Panc1 (cell line): ENCODE results near the gene RAPSN. TPM values are rescaled to one million over a fixed set of nuclear protein-coding genes. Genes with fewer than 3 reads are reported as not detected.

Experiments used
- ATAC-seq: fragments of 200-7000 bp; cut with Tn5 transposase; 2 replicates; pipeline ENCODE4 v1.9.1; 2020; ENCODE audit warnings: mild to moderate bottlenecking, moderate library complexity
- BruUV-seq: library from RNA; stranded (reverse); fragments of 400-500 nt; replicated peaks from 2 replicates; lab custom pipeline; 2021; lab: Mats Ljungman, UMichigan
- CTCF ChIA-PET: fragments of 300-600 bp; sonication (Branson Sonifier 250); formaldehyde crosslinking; loops from one replicate; lab custom pipeline; 2022; ENCODE audit warnings: antibody characterized with exemption; lab: Charles Lee
- POLR2A ChIA-PET: fragments of 300-600 bp; sonication (Branson Sonifier 250); formaldehyde crosslinking; loops from one replicate; lab custom pipeline; 2022; ENCODE audit warnings: antibody characterized with exemption; lab: Charles Lee
- DNase-seq: peaks from one replicate; pipeline ENCODE4 v3.0.0-alpha.2; 2010; ENCODE audit warnings: low read depth, low spot score
- H3K27ac ChIP-seq: 2 replicates; pipeline ENCODE4 v1.5.1; 2011; ENCODE audit warnings: mild to moderate bottlenecking, low read length, inconsistent platforms
- H3K27me3 ChIP-seq: fragments of 200-500 bp; sonication (Bioruptor generic); 2 replicates; pipeline ENCODE4 v1.6.0; 2014; ENCODE audit warnings: low read length, inconsistent platforms; ENCODE audit not compliant: control insufficient read depth, insufficient read depth
- H3K36me3 ChIP-seq: fragments of 200-500 bp; sonication (Bioruptor generic); 2 replicates; pipeline ENCODE4 v1.5.1; 2014; ENCODE audit warnings: inconsistent platforms, mild to moderate bottlenecking, low read length, moderate library complexity; ENCODE audit not compliant: control insufficient read depth, insufficient read depth
- H3K4me1 ChIP-seq: 2 replicates; pipeline ENCODE4 v1.5.1; 2011; ENCODE audit warnings: inconsistent platforms, mild to moderate bottlenecking, low read length, moderate library complexity; ENCODE audit not compliant: control insufficient read depth, insufficient read depth
- H3K4me3 ChIP-seq, 2 experiments: 2 replicates each; pipeline ENCODE4 v1.5.1; 2011 to 2012; ENCODE audit warnings: low read depth in 2 of 2, low read length in 2 of 2, mild to moderate bottlenecking in 2 of 2, inconsistent platforms in 1 of 2, moderate library complexity in 1 of 2
- H3K9me3 ChIP-seq: fragments of 200-500 bp; sonication (Bioruptor generic); 2 replicates; pipeline ENCODE4 v1.5.1; 2014; ENCODE audit warnings: low read depth, mild to moderate bottlenecking, inconsistent platforms, low read length, moderate library complexity; ENCODE audit not compliant: control insufficient read depth, insufficient read depth
- POLR2AphosphoS5 ChIP-seq: IDR thresholded peaks from 2 replicates; pipeline ENCODE4 v1.6.1; 2012; ENCODE audit warnings: mild to moderate bottlenecking, low read depth, low read length, moderate library complexity
- SIN3A ChIP-seq: IDR thresholded peaks from 2 replicates; pipeline ENCODE4 v1.6.1; 2012; ENCODE audit warnings: low read depth, mild to moderate bottlenecking, low read length, moderate library complexity, borderline replicate concordance; ENCODE audit not compliant: insufficient read depth
- TCF7L2 ChIP-seq: IDR thresholded peaks from 2 replicates; pipeline ENCODE4 v1.6.1; 2011; ENCODE audit warnings: mild to moderate bottlenecking, low read depth, low read length, inconsistent platforms
- in situ Hi-C: cut with HindIII; loops from 2 replicates; pipeline ENCODE4 v1.10.0; 2016; ENCODE audit warnings: low sequenced_read_pairs, low pct_unique_long_range_greater_than_20kb
- intact Hi-C: fragments of 100-400 bp; cut with micrococcal nuclease; formaldehyde crosslinking; loops from one replicate; pipeline ENCODE4 v1.10.0; 2022; ENCODE audit not compliant: unreplicated experiment
- total RNA-seq: library from RNA; stranded (reverse); gene quantifications from one replicate; pipeline ENCODE4 v1.2.1, GENCODE V29; 2021; ENCODE audit not compliant: unreplicated experiment
- TF ChIP-seq, protein P1 (sequence below): fragments of 450-650 bp; IDR thresholded peaks from 2 replicates; pipeline ENCODE4 v1.5.1; 2017; ENCODE audit warnings: mild to moderate bottlenecking
- TF ChIP-seq, protein P2 (sequence below), 2 experiments: IDR thresholded peaks; 2 replicates each; pipeline ENCODE4 v1.6.1; 2011 to 2012; ENCODE audit warnings: low read depth in 2 of 2, control low read depth in 1 of 2, low read length in 1 of 2, mild to moderate bottlenecking in 1 of 2, moderate library complexity in 1 of 2; ENCODE audit not compliant: insufficient read depth in 1 of 2

The RAPSN gene
- total RNA-seq, 1 experiment from 2014 or later: 1.8 TPM

DNA sequence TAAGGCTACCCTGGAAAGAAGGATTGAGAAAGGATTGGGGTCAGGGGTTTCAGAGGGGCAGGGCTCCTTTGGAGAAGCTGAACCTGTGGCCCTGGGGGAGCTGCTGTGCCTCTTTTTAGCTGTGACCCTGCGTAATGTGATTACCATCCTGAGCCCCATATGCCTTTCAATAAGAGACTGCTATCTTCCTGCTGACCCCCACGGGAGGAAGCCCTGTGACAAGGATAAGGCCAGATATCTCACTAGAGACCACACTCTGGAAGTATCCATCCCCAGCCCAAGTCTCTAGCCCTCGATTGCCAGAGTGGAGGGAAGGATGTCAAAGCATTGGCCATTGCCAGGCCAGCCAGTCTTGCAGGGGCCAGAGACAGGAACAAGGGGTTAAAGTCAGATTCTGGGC is 45.4 kb downstream of the RAPSN start:
- no TSS peak for BruUV-seq
- ATAC-seq: no peak
- TF ChIP-seq, protein P1, sequence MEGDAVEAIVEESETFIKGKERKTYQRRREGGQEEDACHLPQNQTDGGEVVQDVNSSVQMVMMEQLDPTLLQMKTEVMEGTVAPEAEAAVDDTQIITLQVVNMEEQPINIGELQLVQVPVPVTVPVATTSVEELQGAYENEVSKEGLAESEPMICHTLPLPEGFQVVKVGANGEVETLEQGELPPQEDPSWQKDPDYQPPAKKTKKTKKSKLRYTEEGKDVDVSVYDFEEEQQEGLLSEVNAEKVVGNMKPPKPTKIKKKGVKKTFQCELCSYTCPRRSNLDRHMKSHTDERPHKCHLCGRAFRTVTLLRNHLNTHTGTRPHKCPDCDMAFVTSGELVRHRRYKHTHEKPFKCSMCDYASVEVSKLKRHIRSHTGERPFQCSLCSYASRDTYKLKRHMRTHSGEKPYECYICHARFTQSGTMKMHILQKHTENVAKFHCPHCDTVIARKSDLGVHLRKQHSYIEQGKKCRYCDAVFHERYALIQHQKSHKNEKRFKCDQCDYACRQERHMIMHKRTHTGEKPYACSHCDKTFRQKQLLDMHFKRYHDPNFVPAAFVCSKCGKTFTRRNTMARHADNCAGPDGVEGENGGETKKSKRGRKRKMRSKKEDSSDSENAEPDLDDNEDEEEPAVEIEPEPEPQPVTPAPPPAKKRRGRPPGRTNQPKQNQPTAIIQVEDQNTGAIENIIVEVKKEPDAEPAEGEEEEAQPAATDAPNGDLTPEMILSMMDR: no peak
- TF ChIP-seq SIN3A: no peak
- no peak for TF ChIP-seq POLR2AphosphoS5
- TF ChIP-seq, protein P2, sequence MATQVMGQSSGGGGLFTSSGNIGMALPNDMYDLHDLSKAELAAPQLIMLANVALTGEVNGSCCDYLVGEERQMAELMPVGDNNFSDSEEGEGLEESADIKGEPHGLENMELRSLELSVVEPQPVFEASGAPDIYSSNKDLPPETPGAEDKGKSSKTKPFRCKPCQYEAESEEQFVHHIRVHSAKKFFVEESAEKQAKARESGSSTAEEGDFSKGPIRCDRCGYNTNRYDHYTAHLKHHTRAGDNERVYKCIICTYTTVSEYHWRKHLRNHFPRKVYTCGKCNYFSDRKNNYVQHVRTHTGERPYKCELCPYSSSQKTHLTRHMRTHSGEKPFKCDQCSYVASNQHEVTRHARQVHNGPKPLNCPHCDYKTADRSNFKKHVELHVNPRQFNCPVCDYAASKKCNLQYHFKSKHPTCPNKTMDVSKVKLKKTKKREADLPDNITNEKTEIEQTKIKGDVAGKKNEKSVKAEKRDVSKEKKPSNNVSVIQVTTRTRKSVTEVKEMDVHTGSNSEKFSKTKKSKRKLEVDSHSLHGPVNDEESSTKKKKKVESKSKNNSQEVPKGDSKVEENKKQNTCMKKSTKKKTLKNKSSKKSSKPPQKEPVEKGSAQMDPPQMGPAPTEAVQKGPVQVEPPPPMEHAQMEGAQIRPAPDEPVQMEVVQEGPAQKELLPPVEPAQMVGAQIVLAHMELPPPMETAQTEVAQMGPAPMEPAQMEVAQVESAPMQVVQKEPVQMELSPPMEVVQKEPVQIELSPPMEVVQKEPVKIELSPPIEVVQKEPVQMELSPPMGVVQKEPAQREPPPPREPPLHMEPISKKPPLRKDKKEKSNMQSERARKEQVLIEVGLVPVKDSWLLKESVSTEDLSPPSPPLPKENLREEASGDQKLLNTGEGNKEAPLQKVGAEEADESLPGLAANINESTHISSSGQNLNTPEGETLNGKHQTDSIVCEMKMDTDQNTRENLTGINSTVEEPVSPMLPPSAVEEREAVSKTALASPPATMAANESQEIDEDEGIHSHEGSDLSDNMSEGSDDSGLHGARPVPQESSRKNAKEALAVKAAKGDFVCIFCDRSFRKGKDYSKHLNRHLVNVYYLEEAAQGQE (IDR thresholded peaks at IDR 0.05; ENCODE audit: insufficient read depth in 1 of 2, low read depth in 2 of 2, low read length in 1 of 2): no peak
- no peak for TF ChIP-seq TCF7L2
- POLR2A ChIA-PET: no interaction called here
- Histone ChIP-seq H3K27me3 (no peaks in the 10 kb centered on the region), H3K4me1 (peaks cover 12% of the 10 kb centered on the region), H3K4me3 (no peak overlapping the region), H3K9me3 (no peaks in the 10 kb centered on the region), H3K36me3 (no peaks in the 10 kb centered on the region; the same call in 1 of the 2 replicates), H3K27ac (no peak overlapping the region)
- CTCF ChIA-PET: no interaction called here
- intact Hi-C loops: no loop called here
- in situ Hi-C loops: no loop called here
- no peak for DNase-seq

DNA sequence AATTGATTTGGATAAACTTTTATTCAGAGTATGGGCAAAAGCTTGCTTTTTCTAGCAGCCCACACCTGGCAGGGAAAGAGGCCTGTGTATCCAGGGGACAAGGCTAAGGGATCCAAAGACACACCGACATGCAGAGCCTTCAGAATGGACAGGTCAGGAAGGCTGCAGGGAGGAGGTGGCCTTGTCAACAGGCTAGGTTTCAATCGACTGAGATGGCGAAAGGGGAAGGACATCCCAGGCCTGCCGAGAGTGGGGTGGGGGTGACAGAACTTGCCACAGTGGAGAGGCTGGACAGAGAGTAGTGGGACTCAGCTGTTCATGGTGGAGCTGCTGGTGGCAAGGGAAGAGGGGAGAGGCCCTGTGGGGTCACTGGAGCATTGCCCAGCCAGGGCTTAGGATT is 45.8 kb downstream of the RAPSN start:
- intact Hi-C loops (no loop called here), in situ Hi-C loops (no loop called here)
- BruUV-seq: no TSS peak
- DNase-seq (no peak), ATAC-seq (no peak)
- no peaks in the 10 kb centered on the region for H3K9me3 ChIP-seq
- peaks cover 12% of the 10 kb centered on the region for H3K4me1 ChIP-seq
- ChIA-PET POLR2A (no interaction called here), CTCF (no interaction called here)
- TF ChIP-seq, protein P2 (IDR thresholded peaks at IDR 0.05; ENCODE audit: insufficient read depth in 1 of 2, low read depth in 2 of 2, low read length in 1 of 2): no peak
- TF ChIP-seq TCF7L2 (no peak), POLR2AphosphoS5 (no peak), SIN3A (no peak)
- TF ChIP-seq, protein P1: no peak
- no peak overlapping the region for H3K4me3 ChIP-seq
- no peaks in the 10 kb centered on the region; the same call in 1 of the 2 replicates for H3K36me3 ChIP-seq
- H3K27me3 ChIP-seq: no peaks in the 10 kb centered on the region
- no peak overlapping the region for H3K27ac ChIP-seq
